Subcutaneous adipose tissue (tissue), 4 donors: ENCODE data around the gene MGAT3. TPM values are rescaled to one million over a fixed set of nuclear protein-coding genes. Genes with fewer than 3 reads are reported as not detected.

ENCODE experiments used
- total RNA-seq, 4 donors: library from RNA; depleted of rRNA; stranded (reverse); fragments of >200 nt; gene quantifications; one replicate each; pipeline ENCODE4 v1.1.0, GENCODE V29; 2016
- TF ChIP-seq, protein P1 (sequence below): fragments of 450-650 bp; IDR thresholded peaks from one replicate; pipeline ENCODE4 v1.5.1; 2016; ENCODE audit warnings: low read depth, mild to moderate bottlenecking, control low read depth, antibody characterized with exemption, moderate library complexity

Gene MGAT3
- total RNA-seq, 4 donors from 2014 or later, result 6.5 to 13.4 (median 10.5) TPM

GRCh38 chr22:39515266-39516050, 58.6 kb downstream of the MGAT3 start:
- TF ChIP-seq, protein P1, sequence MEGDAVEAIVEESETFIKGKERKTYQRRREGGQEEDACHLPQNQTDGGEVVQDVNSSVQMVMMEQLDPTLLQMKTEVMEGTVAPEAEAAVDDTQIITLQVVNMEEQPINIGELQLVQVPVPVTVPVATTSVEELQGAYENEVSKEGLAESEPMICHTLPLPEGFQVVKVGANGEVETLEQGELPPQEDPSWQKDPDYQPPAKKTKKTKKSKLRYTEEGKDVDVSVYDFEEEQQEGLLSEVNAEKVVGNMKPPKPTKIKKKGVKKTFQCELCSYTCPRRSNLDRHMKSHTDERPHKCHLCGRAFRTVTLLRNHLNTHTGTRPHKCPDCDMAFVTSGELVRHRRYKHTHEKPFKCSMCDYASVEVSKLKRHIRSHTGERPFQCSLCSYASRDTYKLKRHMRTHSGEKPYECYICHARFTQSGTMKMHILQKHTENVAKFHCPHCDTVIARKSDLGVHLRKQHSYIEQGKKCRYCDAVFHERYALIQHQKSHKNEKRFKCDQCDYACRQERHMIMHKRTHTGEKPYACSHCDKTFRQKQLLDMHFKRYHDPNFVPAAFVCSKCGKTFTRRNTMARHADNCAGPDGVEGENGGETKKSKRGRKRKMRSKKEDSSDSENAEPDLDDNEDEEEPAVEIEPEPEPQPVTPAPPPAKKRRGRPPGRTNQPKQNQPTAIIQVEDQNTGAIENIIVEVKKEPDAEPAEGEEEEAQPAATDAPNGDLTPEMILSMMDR, result no peak

DNA sequence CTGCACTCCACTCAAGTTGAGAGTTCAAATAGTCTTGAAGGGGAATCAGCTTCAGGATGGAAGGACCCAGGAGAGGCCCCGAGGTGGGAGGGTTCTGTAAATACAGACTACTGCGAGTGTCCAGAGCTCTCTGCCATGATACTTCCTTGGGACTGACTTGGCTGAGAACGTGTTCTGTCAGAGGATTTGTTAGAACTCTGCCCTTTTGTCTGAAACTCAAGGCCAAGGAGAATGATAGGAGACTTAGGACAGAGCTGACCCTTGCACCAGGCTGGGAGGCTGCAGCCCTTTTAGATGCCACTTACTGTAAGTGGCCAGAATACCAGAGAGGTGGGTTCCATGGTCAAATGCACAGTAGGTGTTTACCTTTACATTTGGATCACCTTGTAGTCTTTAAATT, 60.7 kb downstream of the MGAT3 start:
- TF ChIP-seq, protein P1, result no peak

- TF ChIP-seq, protein P1, result no peak
Measured at GRCh38 chr22:39518144-39518786, 61.5 kb downstream of the MGAT3 start.

DNA sequence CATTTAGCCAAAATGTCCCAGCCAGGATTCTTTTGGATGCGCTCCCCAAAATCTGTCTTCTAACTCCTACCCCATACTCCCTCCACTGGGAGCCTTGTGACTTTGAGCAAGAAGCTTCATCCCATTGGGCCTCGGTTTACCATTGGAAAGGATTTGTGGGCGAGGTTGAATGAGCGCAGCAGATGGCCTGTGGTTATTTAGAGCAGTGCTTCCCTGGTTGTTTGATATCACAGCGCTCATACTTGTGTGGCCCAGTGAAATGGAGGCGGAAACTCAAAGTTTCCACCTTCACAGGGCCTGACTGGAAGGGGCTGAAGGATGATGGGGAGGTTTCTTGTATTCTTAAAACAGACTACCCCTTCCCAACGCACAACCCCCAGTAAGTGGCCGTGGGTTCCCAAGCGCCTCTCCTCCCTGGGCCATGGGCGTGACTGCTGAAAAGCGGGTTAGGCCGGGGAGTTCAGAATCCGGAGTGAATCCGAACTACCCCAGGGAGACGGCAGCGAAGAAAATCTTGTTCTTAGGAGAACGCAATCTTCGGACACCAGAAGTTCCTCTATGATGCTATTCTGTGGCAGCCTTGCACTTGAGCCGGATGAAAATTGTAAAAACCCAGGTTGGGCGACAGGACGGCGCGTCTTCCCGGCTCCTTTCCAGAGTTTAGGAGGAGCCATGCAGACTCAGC, 62.3 kb downstream of the MGAT3 start:
- TF ChIP-seq, protein P1, result no peak

GRCh38 chr22:39519681-39520225, 62.9 kb downstream of the MGAT3 start:
- TF ChIP-seq, protein P1, result no peak

GRCh38 chr22:39520226-39521105, 63.7 kb downstream of the MGAT3 start, which contains the start of gene ATF4:
Gene ATF4 (plus strand): TSS chr22:39520562. CDS start chr22:39521446, 884 bp downstream.
- TF ChIP-seq, protein P1, result no peak
